GM12892 (cell line): ENCODE measurements around the gene UXT.

Experiments used
- POLR2A ChIP-seq: IDR thresholded peaks from 2 replicates; pipeline ENCODE4 v1.6.1; 2011; ENCODE audit warnings: low read depth, low read length, control low read depth
- TAF1 ChIP-seq: IDR thresholded peaks from 2 replicates; pipeline ENCODE4 v1.6.1; 2011; ENCODE audit warnings: low read depth, mild to moderate bottlenecking, control low read depth, low read length, borderline replicate concordance

DNA sequence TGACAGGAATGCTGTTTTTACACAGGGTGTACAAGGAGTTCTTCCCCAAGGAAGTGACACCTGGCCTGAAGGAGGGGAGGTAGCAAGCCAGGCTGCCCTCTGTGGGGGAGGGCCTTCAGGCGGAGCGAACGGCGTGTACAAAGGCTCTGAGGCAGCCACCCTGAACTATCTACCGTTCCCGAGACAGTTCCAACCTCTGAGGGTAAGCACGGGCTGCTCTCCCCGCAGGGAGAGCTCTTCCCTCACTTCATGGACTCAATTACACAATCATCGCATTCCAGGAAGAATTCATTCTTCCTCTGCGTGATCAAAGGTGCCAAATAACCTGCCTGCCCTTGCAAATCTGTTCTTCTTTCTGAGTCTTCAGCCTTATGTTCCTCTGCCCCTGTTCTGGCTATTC lies 13.4 kb downstream of the UXT start:
- TF ChIP-seq POLR2A, result no peak
- no peak for TF ChIP-seq TAF1
